WERI-Rb-1 (cell line): ENCODE measurements around the gene DRAXIN.

Experiments used
- DNase-seq: peaks from one replicate; pipeline ENCODE4 v3.0.0-alpha.2; 2020
- H3K27ac ChIP-seq: fragments of 250-450 bp; sonication (Bioruptor Pico); 2 replicates; pipeline ENCODE4 v1.5.1; 2020; ENCODE audit warnings: mild to moderate bottlenecking, moderate library complexity
- H3K27me3 ChIP-seq: fragments of 250-450 bp; sonication (Bioruptor Pico); 2 replicates; pipeline ENCODE4 v1.5.1; 2021; ENCODE audit warnings: mild to moderate bottlenecking, low read depth, moderate library complexity; ENCODE audit not compliant: insufficient read depth, severe bottlenecking
- H3K36me3 ChIP-seq: fragments of 250-450 bp; sonication (Bioruptor Pico); 2 replicates; pipeline ENCODE4 v1.5.1; 2020; ENCODE audit warnings: mild to moderate bottlenecking, moderate library complexity
- H3K4me3 ChIP-seq: 2 replicates; pipeline ENCODE4 v1.5.1; 2011; ENCODE audit warnings: low read depth, mild to moderate bottlenecking, control low read depth, low read length
- H3K9me3 ChIP-seq: fragments of 250-450 bp; sonication (Bioruptor Pico); 2 replicates; pipeline ENCODE4 v1.5.1; 2021; ENCODE audit warnings: mild to moderate bottlenecking, moderate library complexity; ENCODE audit not compliant: severe bottlenecking
- CTCF ChIP-seq: IDR thresholded peaks from 2 replicates; pipeline ENCODE4 v1.5.1; 2011; ENCODE audit warnings: low read depth, mild to moderate bottlenecking, control low read depth, inconsistent platforms, low read length

DRAXIN gene

GRCh38 chr1:11751087-11751486 lies 59.6 kb downstream of the DRAXIN start:
- Histone ChIP-seq H3K36me3 (peaks cover 14% of the 10 kb centered on the region), H3K27ac (no peak overlapping the region), H3K9me3 (no peaks in the 10 kb centered on the region), H3K27me3 (no peaks in the 10 kb centered on the region), H3K4me3 (no peak overlapping the region)
- no peak for TF ChIP-seq CTCF
- no peak for DNase-seq

GRCh38 chr1:11752359-11753088 lies 61.0 kb downstream of the DRAXIN start:
- no peak overlapping the region for H3K4me3 ChIP-seq
- H3K27me3 ChIP-seq = no peaks in the 10 kb centered on the region
- TF ChIP-seq CTCF = no peak
- H3K27ac ChIP-seq = peak overlapping the region; percentile 36
- peaks cover 3% of the 10 kb centered on the region for H3K9me3 ChIP-seq
- peaks cover 14% of the 10 kb centered on the region for H3K36me3 ChIP-seq
- DNase-seq = peak; percentile 47

- H3K36me3 ChIP-seq = peaks cover 8% of the 10 kb centered on the region
- no peak overlapping the region for H3K4me3 ChIP-seq
- TF ChIP-seq CTCF = no peak
- peaks cover 3% of the 10 kb centered on the region for H3K9me3 ChIP-seq
- H3K27me3 ChIP-seq = no peaks in the 10 kb centered on the region
- DNase-seq = no peak
- no peak overlapping the region for H3K27ac ChIP-seq
Measured at GRCh38 chr1:11753555-11754208, 62.2 kb downstream of the DRAXIN start.

- Histone ChIP-seq H3K9me3 (peaks cover 3% of the 10 kb centered on the region), H3K4me3 (no peak overlapping the region), H3K27ac (no peak overlapping the region), H3K36me3 (no peaks in the 10 kb centered on the region), H3K27me3 (no peaks in the 10 kb centered on the region)
- TF ChIP-seq CTCF = no peak
- no peak for DNase-seq
Measured at GRCh38 chr1:11757047-11757446, 65.5 kb downstream of the DRAXIN start.

- H3K27ac ChIP-seq = no peak overlapping the region
- no peaks in the 10 kb centered on the region for H3K36me3 ChIP-seq
- no peak overlapping the region for H3K4me3 ChIP-seq
- no peak for DNase-seq
- peaks cover 3% of the 10 kb centered on the region for H3K9me3 ChIP-seq
- TF ChIP-seq CTCF = no peak
- no peaks in the 10 kb centered on the region for H3K27me3 ChIP-seq
Measured at GRCh38 chr1:11759791-11760190, 68.3 kb downstream of the DRAXIN start.

- DNase-seq = no peak
- Histone ChIP-seq H3K27ac (no peak overlapping the region), H3K27me3 (no peaks in the 10 kb centered on the region), H3K36me3 (no peaks in the 10 kb centered on the region), H3K9me3 (peaks cover 3% of the 10 kb centered on the region), H3K4me3 (no peak overlapping the region)
- TF ChIP-seq CTCF = no peak
Measured at GRCh38 chr1:11761285-11761684, 69.8 kb downstream of the DRAXIN start.
